ENCODE data around the gene TPO.

TPO gene

DNA sequence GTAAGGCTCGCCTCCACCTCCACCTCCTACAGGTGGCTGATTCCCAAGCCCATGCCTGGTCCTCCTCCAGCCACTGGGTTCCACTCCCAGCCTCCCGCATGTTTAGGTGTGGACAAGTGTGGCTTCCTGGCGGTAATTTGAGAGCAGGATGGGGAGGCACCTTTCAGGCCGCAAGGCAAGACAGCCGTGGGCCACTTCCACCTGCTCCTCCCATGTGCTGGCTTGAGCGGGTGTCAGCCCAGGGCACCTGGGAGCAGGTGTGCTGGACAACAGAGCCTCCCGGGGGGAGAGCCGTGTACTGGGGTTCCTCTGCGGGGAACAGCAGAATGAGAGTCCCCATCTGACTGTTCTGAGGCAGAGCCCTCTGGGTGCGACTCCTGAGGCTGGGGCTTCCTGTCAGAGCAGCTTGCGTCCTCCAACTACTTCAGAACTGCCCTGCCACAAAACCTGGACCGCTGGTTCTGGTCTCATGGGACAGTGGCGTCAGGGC, 83.9 kb downstream of the TPO start:
- Histone ChIP-seq H3K27ac (no peak overlapping the region), H3K27me3 (peaks cover 0 to 18% of the 10 kb centered on the region in 2 donors), H3K4me1 (no peaks in the 10 kb centered on the region), H3K9me3 (no peaks in the 10 kb centered on the region), H3K36me3 (no peaks in the 10 kb centered on the region), H3K4me3 (no peak overlapping the region)
- TF ChIP-seq, protein P1, sequence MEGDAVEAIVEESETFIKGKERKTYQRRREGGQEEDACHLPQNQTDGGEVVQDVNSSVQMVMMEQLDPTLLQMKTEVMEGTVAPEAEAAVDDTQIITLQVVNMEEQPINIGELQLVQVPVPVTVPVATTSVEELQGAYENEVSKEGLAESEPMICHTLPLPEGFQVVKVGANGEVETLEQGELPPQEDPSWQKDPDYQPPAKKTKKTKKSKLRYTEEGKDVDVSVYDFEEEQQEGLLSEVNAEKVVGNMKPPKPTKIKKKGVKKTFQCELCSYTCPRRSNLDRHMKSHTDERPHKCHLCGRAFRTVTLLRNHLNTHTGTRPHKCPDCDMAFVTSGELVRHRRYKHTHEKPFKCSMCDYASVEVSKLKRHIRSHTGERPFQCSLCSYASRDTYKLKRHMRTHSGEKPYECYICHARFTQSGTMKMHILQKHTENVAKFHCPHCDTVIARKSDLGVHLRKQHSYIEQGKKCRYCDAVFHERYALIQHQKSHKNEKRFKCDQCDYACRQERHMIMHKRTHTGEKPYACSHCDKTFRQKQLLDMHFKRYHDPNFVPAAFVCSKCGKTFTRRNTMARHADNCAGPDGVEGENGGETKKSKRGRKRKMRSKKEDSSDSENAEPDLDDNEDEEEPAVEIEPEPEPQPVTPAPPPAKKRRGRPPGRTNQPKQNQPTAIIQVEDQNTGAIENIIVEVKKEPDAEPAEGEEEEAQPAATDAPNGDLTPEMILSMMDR (IDR thresholded peaks at IDR 0.05) = no peak
- intact Hi-C loops (cut with DNase I; ENCODE audit: low total_unique reads) = no loop called here
- peak in 1 of 2 donors; percentile 44 for DNase-seq

DNA sequence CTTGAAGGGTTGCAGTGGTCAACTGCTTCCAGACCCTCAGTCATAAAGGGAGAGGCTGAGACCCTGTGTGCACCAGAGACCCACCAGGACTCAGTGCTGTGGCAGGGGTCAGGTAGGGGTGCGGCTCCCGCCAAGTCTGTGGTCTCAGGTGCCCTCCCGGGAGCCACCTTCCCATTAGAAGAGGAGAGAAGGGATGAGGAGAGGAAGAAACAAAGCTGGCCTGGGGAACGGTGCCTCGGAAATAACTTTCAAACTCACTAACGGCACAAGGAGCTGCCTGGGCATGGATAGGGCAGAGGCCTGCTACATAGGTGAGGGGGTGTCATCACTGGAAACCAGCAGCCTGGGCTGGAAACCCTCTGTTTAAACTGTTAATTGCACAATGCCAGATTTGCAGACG, 84.9 kb downstream of the TPO start:
- DNase-seq = peak in 1 of 2 donors; percentile 19
- Histone ChIP-seq H3K36me3 (no peaks in the 10 kb centered on the region), H3K4me1 (no peaks in the 10 kb centered on the region), H3K27ac (no peak overlapping the region), H3K27me3 (peaks cover 0 to 18% of the 10 kb centered on the region in 2 donors), H3K9me3 (no peaks in the 10 kb centered on the region), H3K4me3 (no peak overlapping the region)
- TF ChIP-seq, protein P1 (IDR thresholded peaks at IDR 0.05) = no peak
- intact Hi-C loops (cut with DNase I; ENCODE audit: low total_unique reads) = no loop called here

DNA sequence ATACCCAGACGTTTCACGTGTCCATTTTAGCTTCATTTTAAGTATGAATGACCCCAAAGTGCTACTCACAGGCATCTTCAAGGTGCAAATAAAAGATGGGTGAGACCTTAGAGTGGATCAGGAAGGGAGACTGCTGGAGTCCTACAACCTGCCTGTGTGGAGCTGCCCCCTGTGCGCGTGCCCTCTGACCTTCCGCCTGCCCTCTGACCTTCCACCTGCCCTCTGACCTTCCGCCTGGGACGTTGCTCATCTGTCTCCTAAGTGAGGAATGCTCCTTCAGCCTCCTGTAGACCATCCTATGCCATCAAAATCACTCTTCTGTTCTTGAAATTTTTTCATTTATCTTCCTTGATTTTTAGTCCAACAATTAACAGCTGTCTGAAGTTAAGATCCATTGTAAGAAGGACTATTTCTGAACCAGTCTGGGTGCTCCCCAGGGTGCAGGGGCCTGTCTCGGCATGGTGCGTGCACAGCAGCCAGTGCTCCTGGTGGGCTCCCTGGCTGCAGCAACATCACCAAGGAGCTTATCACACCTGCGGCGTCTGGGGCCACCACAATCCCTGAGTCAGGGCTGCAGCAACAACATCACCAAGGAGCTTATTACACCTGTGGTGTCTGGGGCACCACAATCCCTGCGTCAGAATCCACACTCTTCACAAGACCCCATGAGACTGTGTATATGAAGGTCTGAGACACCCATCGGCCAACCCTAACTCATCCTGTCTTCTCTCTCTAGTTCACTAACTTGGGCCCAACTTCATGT, 86.0 kb downstream of the TPO start:
- TF ChIP-seq, protein P1 (IDR thresholded peaks at IDR 0.05) = no peak
- DNase-seq = peak in 1 of 2 donors; percentile 45
- Histone ChIP-seq H3K27ac (no peak overlapping the region), H3K4me1 (no peaks in the 10 kb centered on the region), H3K27me3 (peaks cover 0 to 27% of the 10 kb centered on the region in 2 donors), H3K9me3 (no peaks in the 10 kb centered on the region), H3K4me3 (no peak overlapping the region), H3K36me3 (no peaks in the 10 kb centered on the region)
- intact Hi-C loops (cut with DNase I; ENCODE audit: low total_unique reads) = no loop called here

DNA sequence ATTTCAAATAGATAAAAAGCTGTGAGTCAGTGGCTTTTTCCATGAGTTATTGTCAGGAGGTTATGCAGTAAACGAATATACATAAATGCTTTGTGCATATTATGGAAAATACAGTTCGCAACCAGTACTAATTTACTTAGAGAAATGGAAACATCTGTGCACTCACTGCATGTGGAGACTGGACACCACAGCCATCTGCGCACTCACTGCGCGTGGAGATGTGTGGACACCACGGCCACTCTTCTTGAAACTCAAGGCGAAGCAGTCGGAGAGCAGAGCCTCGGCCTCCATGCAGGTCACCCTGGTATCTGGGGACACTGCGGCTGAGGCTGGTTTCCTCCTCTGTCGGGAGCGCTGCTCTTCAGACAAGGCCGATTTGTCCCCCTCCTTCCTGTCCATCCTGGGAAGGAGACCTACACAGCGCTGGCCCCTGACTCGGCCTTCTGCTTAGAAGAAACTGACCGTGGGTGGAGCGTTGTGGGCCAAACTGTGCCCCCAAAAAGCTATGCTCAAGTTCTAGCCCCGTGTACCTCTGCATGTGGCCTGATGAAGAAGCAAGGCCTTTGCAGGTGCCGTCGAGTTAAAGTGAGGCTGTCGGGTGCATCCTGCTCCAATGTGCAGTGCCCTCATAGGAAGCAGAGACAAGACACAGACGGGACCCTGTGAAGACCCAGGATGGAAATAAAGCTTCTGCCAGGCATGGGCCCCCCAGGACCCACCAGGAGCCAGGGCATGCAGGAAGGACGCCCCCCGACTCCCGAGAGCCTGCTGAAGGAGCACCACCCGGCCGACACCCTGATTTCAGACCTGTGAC, 88.0 kb downstream of the TPO start:
- Histone ChIP-seq H3K4me3 (no peak overlapping the region), H3K27me3 (peaks cover 0 to 28% of the 10 kb centered on the region in 2 donors), H3K4me1 (no peaks in the 10 kb centered on the region), H3K9me3 (no peaks in the 10 kb centered on the region), H3K36me3 (no peaks in the 10 kb centered on the region), H3K27ac (no peak overlapping the region)
- TF ChIP-seq, protein P1 (IDR thresholded peaks at IDR 0.05) = no peak
- peak in 1 of 2 donors; percentile 49 for DNase-seq
- intact Hi-C loops (cut with DNase I; ENCODE audit: low total_unique reads) = no loop called here

DNA sequence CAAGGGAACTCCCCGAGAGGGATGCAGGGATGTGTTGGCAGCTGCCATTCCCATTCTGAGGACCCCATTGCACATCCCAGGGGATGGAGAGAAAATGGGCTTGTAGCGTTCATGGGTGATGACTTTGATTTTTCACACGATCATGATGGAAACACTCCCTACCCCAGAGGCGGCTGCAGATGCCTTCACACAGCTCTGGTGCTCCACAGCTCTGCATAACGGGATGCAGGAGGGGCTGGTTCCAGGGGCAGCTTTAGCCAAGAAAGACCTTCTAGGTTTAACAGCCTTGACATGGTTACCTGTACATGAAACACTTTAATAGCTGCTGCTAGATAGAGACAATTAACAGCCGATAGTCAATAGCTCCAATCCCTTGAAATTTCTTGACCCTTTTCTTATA, 88.7 kb downstream of the TPO start:
- no peak overlapping the region for H3K4me3 ChIP-seq
- no peaks in the 10 kb centered on the region for H3K4me1 ChIP-seq
- intact Hi-C loops (cut with DNase I; ENCODE audit: low total_unique reads) = no loop called here
- peak in 1 of 2 donors; percentile 0 for DNase-seq
- TF ChIP-seq, protein P1 (IDR thresholded peaks at IDR 0.05) = no peak
- H3K27me3 ChIP-seq = peaks cover 0 to 25% of the 10 kb centered on the region in 2 donors
- no peaks in the 10 kb centered on the region for H3K9me3 ChIP-seq
- H3K27ac ChIP-seq = no peak overlapping the region
- no peaks in the 10 kb centered on the region for H3K36me3 ChIP-seq
